Pancreas (tissue), 10 donors: ENCODE data around the gene FILIP1. TPM values are rescaled to one million over a fixed set of nuclear protein-coding genes. Genes with fewer than 3 reads are reported as not detected.

Source experiments
- ATAC-seq, 4 donors: fragments of 200-7000 bp; cut with Tn5 transposase; one replicate each; pipeline versions ENCODE4 v1.8.0 to v1.9.1; 2020; ENCODE audit warnings: mild to moderate bottlenecking in 4 of 4, moderate library complexity in 4 of 4
- DNase-seq, 6 donors: peaks; one replicate each; pipeline ENCODE4 v3.0.0-alpha.2; 2020
- FAIRE-seq: peaks from 2 replicates; lab custom pipeline; 2012; peaks lifted over from hg19 to GRCh38; lab: Jason Lieb, UNC
- H3K27ac ChIP-seq, 4 donors: fragments of 200-600 bp; sonication (generic); 1 replicate in 3 of 4; 2 replicates in 1 of 4; pipeline versions ENCODE4 v1.5.0 to v1.8.0; 2020
- H3K27me3 ChIP-seq, 4 donors: fragments of 200-600 bp; one replicate each; pipeline ENCODE4 v1.8.0; 2021
- H3K36me3 ChIP-seq, 3 donors: fragments of 200-600 bp; sonication (generic) in 1 of 3; one replicate each; pipeline versions ENCODE4 v1.5.0 to v1.8.0; 2020 to 2021
- H3K4me1 ChIP-seq, 3 donors: fragments of 200-600 bp; one replicate each; pipeline ENCODE4 v1.8.0; 2021
- H3K4me3 ChIP-seq, 4 donors: fragments of 200-600 bp; sonication (generic) in 2 of 4; one replicate each; pipeline versions ENCODE4 v1.5.0 to v1.8.0; 2020 to 2021
- H3K9me3 ChIP-seq, 4 donors: fragments of 200-600 bp; one replicate each; pipeline ENCODE4 v1.8.0; 2021
- WGBS, 2 donors: extraction: QIAGEN DNeasy Blood & Tissue Kit; methylation state at CpG; one replicate each; pipeline ENCODE4 v1.1.7; 2013; 5-methylcytosine and 5-hydroxymethylcytosine counted together
- intact Hi-C, 3 donors: fragments of 100-400 bp; cut with DNase I; formaldehyde crosslinking; loops; one replicate each; pipeline versions ENCODE4 v1.11.1 to v1.14.2; 2022
- polyA plus RNA-seq, 2 donors: library from polyadenylated mRNA; stranded (reverse); fragments of 200-250 nt; gene quantifications; one replicate each; pipeline ENCODE4 v1.2.3, GENCODE V29; 2013
- total RNA-seq, 6 donors: library from RNA; stranded (reverse); fragmentation: NEBNext Ultra II Directional in 4 of 6; extraction: Animal tissue kit (Norgen Biotek cat#: 25700) in 4 of 6; gene quantifications; one replicate each; pipeline versions ENCODE4 v1.2.1 to v1.2.4, GENCODE V29; 2021 to 2023
- TF ChIP-seq, protein P1 (sequence below), 4 donors: fragments of 200-600 bp; sonication (generic) in 3 of 4; IDR thresholded peaks; one replicate each; pipeline versions ENCODE4 v1.5.0 to v1.8.0; 2021; ENCODE audit warnings: antibody characterized with exemption in 4 of 4
- donor health status: healthy with polysubstance abuse.
- donor health status: DM: no; HTN: no; CAD: no; lungs with moderate emphysema.
- donor health status: DM: no; HTN: no; CAD: no.
- donor health status: control.
- donor health status: control.
- donor health status: Bipolar disorder and iron deficiency.
- donor health status: DM: yes; HTN: yes; CAD: no.
- donor health status: DM: no; HTN: no; CAD: no.
- donor health status: DM: no; HTN: no; CAD: no.
- donor health status: DM: yes; HTN: yes; CAD: no.

The FILIP1 gene
- total and polyA plus RNA-seq, 8 donors, result 0.33 to 3.6 (median 1.5) TPM

DNA sequence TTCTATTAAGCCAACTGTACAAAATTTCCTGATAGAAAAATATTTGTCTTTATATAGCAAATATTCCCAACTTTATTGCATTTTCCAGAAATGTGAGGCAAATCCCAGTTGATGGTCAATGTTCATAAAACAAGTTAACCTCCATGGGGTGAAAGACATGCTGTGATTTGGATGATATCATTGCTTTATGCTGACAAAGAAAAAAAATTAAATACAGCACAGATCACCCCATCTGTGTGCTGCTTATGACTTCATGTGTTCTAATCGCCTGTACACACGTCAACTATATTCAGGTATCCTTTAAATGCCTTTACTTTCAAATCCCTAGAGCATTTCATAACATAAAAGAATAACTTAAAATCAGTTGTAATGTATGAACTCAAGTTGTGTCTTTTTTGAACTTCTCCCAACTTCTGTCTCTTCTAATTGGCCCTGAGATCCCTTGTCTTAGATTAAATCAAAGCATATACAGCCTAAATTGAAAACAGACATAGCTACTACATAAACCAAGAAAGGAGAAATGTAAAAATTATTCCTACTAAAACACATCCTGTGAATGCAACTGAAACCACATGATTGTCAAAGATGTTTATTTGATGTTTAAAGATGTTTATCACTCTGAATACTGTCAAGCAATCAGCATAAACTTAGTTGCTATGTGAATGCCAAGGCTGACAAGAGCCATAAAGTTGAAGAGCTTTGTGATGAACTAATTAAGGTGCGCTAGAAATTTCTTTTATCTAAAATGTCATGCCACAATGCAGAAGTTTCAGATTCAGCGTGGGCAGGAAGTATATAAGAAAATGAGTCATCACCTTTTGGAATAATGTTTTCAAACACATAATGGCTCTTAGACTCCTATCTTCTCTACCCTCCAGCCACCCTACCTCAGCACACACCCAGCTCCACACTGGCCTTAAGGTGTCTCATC lies 68.7 kb downstream of the FILIP1 start:
- no peak for DNase-seq
- no peaks in the 10 kb centered on the region for H3K36me3 ChIP-seq
- no peak overlapping the region for H3K4me3 ChIP-seq
- no peaks in the 10 kb centered on the region for H3K27me3 ChIP-seq
- WGBS, 2 donors, result 81 to 86% methylated on average over 4 of the region's 4 CpGs
- no peaks in the 10 kb centered on the region for H3K9me3 ChIP-seq
- H3K4me1 ChIP-seq, result no peaks in the 10 kb centered on the region
- H3K27ac ChIP-seq, result no peak overlapping the region
- FAIRE-seq, result no peak
- ATAC-seq, result no peak
- TF ChIP-seq, protein P1, sequence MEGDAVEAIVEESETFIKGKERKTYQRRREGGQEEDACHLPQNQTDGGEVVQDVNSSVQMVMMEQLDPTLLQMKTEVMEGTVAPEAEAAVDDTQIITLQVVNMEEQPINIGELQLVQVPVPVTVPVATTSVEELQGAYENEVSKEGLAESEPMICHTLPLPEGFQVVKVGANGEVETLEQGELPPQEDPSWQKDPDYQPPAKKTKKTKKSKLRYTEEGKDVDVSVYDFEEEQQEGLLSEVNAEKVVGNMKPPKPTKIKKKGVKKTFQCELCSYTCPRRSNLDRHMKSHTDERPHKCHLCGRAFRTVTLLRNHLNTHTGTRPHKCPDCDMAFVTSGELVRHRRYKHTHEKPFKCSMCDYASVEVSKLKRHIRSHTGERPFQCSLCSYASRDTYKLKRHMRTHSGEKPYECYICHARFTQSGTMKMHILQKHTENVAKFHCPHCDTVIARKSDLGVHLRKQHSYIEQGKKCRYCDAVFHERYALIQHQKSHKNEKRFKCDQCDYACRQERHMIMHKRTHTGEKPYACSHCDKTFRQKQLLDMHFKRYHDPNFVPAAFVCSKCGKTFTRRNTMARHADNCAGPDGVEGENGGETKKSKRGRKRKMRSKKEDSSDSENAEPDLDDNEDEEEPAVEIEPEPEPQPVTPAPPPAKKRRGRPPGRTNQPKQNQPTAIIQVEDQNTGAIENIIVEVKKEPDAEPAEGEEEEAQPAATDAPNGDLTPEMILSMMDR (IDR thresholded peaks at IDR 0.05), result no peak
- intact Hi-C loops, result no loop called here

DNA sequence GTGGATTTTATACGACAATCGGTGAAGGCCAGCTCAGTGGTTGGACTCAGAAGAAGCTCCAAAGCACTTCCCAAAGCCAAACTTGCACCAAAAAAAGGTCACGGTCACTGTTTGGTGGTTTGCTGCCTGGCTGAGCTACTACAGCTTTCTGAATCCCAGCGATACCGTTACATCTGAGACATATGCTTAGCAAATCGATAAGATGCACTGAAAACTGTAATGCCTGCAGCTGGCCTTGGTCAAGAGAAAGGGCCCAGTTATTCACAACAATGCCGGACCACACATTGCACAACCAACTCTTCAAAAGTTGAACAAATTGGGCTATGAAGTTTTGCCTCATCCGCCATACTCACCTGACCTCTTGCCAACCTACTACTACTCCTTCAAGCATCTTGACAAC lies 70.2 kb downstream of the FILIP1 start:
- no peak for FAIRE-seq
- intact Hi-C loops, result no loop called here

DNA sequence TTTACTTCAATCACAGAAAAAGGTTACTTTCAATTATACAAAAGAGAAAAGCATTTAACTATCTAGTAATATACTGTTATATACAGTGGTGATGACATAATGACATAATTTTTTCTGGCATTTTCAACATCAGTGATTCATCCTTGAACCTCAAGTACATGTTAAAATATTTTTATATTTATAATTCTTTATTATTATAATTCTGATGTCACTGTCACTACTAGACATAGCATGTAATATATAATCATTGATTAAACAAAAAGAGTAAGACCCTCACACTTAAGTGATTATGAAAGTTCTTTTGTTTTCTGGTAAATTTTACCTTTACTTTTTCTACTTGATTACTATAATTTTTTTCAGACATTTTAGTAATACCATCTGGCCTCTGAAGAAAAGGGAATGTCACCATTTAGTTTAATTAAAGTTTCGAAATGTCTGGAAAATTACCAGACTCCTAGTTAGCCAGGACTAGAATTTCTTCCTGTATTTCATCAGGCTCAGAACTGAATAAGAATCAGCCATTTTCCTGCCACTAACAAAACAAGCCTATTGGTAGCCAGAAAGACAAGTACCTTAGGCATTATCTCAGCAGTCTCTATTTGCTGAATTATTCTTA lies 71.5 kb downstream of the FILIP1 start:
- Histone ChIP-seq H3K27me3 (no peaks in the 10 kb centered on the region), H3K4me1 (no peaks in the 10 kb centered on the region), H3K27ac (no peak overlapping the region), H3K4me3 (no peak overlapping the region), H3K36me3 (no peaks in the 10 kb centered on the region), H3K9me3 (no peaks in the 10 kb centered on the region)
- DNase-seq, result no peak
- intact Hi-C loops, result no loop called here
- ATAC-seq, result no peak
- 69 to 71% methylated on average over 1 of the region's 1 CpG for WGBS, 2 donors
- peak; percentile 20 for FAIRE-seq
- TF ChIP-seq, protein P1 (IDR thresholded peaks at IDR 0.05), result no peak

More for the DNA sequence above, 70.2 kb downstream of the FILIP1 start:
- DNase-seq, result no peak
- H3K27me3 ChIP-seq, result no peaks in the 10 kb centered on the region
- TF ChIP-seq, protein P1 (IDR thresholded peaks at IDR 0.05), result no peak
- H3K4me3 ChIP-seq, result no peak overlapping the region
- no peak for ATAC-seq
- no peaks in the 10 kb centered on the region for H3K4me1 ChIP-seq
- no peak overlapping the region for H3K27ac ChIP-seq
- H3K9me3 ChIP-seq, result no peaks in the 10 kb centered on the region
- no peaks in the 10 kb centered on the region for H3K36me3 ChIP-seq
- 83 to 87% methylated on average over 8 of the region's 8 CpGs for WGBS, 2 donors

DNA sequence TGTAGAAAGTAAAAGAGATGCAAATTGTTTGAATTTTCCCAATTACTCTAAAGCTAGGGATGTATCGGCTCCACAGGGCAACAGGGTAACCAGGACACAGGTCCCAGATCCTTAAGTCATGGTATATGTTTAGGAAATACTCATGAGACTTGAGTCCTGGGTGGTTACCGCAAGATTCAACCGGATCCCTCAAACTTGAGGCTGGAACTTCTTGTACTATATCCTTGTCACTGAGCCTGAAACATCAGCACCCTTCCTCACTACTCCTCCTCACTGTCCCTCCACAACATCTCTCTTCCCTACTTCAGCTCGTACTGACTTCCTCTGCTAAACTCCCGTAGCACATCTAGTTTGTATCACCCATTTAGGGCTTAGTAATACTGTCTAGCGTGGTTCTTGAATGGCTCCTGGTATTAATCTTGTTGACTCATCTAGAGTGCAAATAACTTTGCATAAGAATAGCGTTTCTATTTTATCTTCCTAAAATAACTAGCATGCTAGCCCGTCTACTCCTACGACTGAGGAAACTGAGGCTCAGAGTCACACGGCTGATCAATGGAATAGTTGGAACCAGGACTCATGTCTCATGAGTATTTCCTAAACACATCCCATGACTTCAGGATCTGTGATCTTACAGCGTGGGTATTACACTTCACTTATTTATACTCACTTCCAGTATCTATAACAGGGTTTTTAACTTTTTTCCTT lies 72.1 kb downstream of the FILIP1 start:
- intact Hi-C loops, result no loop called here
- Histone ChIP-seq H3K4me1 (no peaks in the 10 kb centered on the region), H3K27me3 (no peaks in the 10 kb centered on the region), H3K36me3 (no peaks in the 10 kb centered on the region), H3K4me3 (no peak overlapping the region), H3K9me3 (no peaks in the 10 kb centered on the region), H3K27ac (no peak overlapping the region)
- no peak for DNase-seq
- FAIRE-seq, result no peak
- 68 to 75% methylated on average over 11 of the region's 11 CpGs for WGBS, 2 donors
- no peak for ATAC-seq
- TF ChIP-seq, protein P1 (IDR thresholded peaks at IDR 0.05), result no peak
